WTC11 (cell line): ENCODE data around the gene CLDN9. TPM values are rescaled to one million over a fixed set of nuclear protein-coding genes. Genes with fewer than 3 reads are reported as not detected.

Experiments
- ATAC-seq: fragments of 200-7000 bp; cut with Tn5 transposase; 2 replicates; pipeline ENCODE4 v1.10.0; 2021; ENCODE audit warnings: mild to moderate bottlenecking, moderate library complexity
- CTCF ChIA-PET: fragments of 300-600 bp; sonication (Branson Sonifier 250); formaldehyde crosslinking; loops from one replicate; lab custom pipeline; 2021; ENCODE audit warnings: antibody characterized with exemption; lab: Charles Lee
- POLR2A ChIA-PET: fragments of 350-600 bp; sonication (Branson Sonifier 250); formaldehyde crosslinking; loops from one replicate; lab custom pipeline; 2021; ENCODE audit warnings: antibody characterized with exemption; lab: Charles Lee
- DNase-seq: peaks from one replicate; pipeline ENCODE4 v3.0.0; 2021; ENCODE audit warnings: low spot score
- H3K27ac Mint-ChIP-seq: 2 replicates; pipeline ENCODE4 v1.8.0; 2021; ENCODE audit warnings: mixed read lengths
- H3K27me3 Mint-ChIP-seq: 2 replicates; pipeline ENCODE4 v1.8.0; 2021; ENCODE audit warnings: low read depth, mild to moderate bottlenecking, moderate library complexity, mixed read lengths
- H3K36me3 Mint-ChIP-seq: 2 replicates; pipeline ENCODE4 v1.8.0; 2021; ENCODE audit warnings: mixed read lengths
- H3K4me1 Mint-ChIP-seq: 2 replicates; pipeline ENCODE4 v1.8.0; 2022; ENCODE audit warnings: mixed read lengths
- H3K4me3 Mint-ChIP-seq: 2 replicates; pipeline ENCODE4 v1.8.0; 2021; ENCODE audit warnings: mild to moderate bottlenecking, moderate library complexity, mixed read lengths
- H3K9me3 Mint-ChIP-seq: 2 replicates; pipeline ENCODE4 v1.8.0; 2021; ENCODE audit warnings: mixed read lengths
- CBFB ChIP-seq: sonication (generic); formaldehyde crosslinking; IDR thresholded peaks from 2 replicates; pipeline ENCODE4 v1.8.1; 2022; ENCODE audit warnings: mild to moderate bottlenecking, low read depth, missing genetic modification reagents
- E2F5 ChIP-seq: sonication (generic); formaldehyde crosslinking; IDR thresholded peaks from 2 replicates; pipeline ENCODE4 v1.8.1; 2022; ENCODE audit warnings: mild to moderate bottlenecking, moderate library complexity, missing genetic modification reagents
- KAT7 ChIP-seq: sonication (generic); formaldehyde crosslinking; IDR thresholded peaks from 2 replicates; pipeline ENCODE4 v1.8.1; 2023; ENCODE audit warnings: missing genetic modification reagents, mild to moderate bottlenecking, borderline replicate concordance
- NR2C2 ChIP-seq: sonication (generic); formaldehyde crosslinking; IDR thresholded peaks from 2 replicates; pipeline ENCODE4 v1.8.0; 2022; ENCODE audit warnings: mild to moderate bottlenecking, missing genetic modification reagents
- PRDM15 ChIP-seq: sonication (generic); formaldehyde crosslinking; IDR thresholded peaks from 2 replicates; pipeline ENCODE4 v1.8.0; 2022; ENCODE audit warnings: missing genetic modification reagents
- RELA ChIP-seq: sonication (generic); formaldehyde crosslinking; IDR thresholded peaks from 2 replicates; pipeline ENCODE4 v1.8.1; 2022; ENCODE audit warnings: missing genetic modification reagents, mild to moderate bottlenecking, borderline replicate concordance
- TEAD1 ChIP-seq: sonication (generic); formaldehyde crosslinking; IDR thresholded peaks from 2 replicates; pipeline ENCODE4 v1.8.0; 2022; ENCODE audit warnings: mild to moderate bottlenecking, missing genetic modification reagents
- ZBTB21 ChIP-seq: sonication (generic); formaldehyde crosslinking; IDR thresholded peaks from 2 replicates; pipeline ENCODE4 v1.8.1; 2023; ENCODE audit warnings: mild to moderate bottlenecking, missing genetic modification reagents, borderline replicate concordance
- ZNF423 ChIP-seq: fragments of 250-450 bp; sonication (Bioruptor Pico); IDR thresholded peaks from 2 replicates; pipeline ENCODE4 v2.1.2; 2022; ENCODE audit warnings: mild to moderate bottlenecking, moderate library complexity
- ZNF671 ChIP-seq: fragments of 250-450 bp; sonication (Bioruptor Pico); IDR thresholded peaks from 2 replicates; pipeline ENCODE4 v1.8.0; 2021; ENCODE audit warnings: mild to moderate bottlenecking
- total RNA-seq: library from RNA; stranded (reverse); gene quantifications from 3 replicates; pipeline ENCODE4 v1.2.3, GENCODE V29; 2021
- TF ChIP-seq, protein P1 (sequence below): sonication (generic); formaldehyde crosslinking; IDR thresholded peaks from 2 replicates; pipeline ENCODE4 v1.8.1; 2023; ENCODE audit warnings: mild to moderate bottlenecking, missing genetic modification reagents, borderline replicate concordance
- TF ChIP-seq, protein P2 (sequence below): sonication (generic); formaldehyde crosslinking; IDR thresholded peaks from 2 replicates; pipeline ENCODE4 v1.8.1; 2023; ENCODE audit warnings: mild to moderate bottlenecking, missing genetic modification reagents

CLDN9 gene
- total RNA-seq, 1 experiment from 2014 or later = 0.92 TPM

- TF ChIP-seq KAT7 (CRISPR knock-in tag) = 0 out of 2 replicates have a peak, but pooled peaks have one; percentile 30
- TF ChIP-seq, all 79 proteins: peak for 11
These were observed 48.0 kb upstream of the CLDN9 start (continued) for GRCh38 chr16:2964475-2965336.

GRCh38 chr16:2966043-2966807 is 46.5 kb upstream of the CLDN9 start:
- CTCF ChIA-PET = interaction anchor here (1.0 to 5.4 kb wide), 8 partner anchors 16 to 128 kb away, joined by 3 to 43 read pairs (median 12); partner anchors contain the start of gene PKMYT1
- DNase-seq (peak; percentile 37), ATAC-seq (no peak)

GRCh38 chr16:2966808-2967191 is 45.9 kb upstream of the CLDN9 start:
- no peak for ATAC-seq
- no peaks in the 10 kb centered on the region for H3K9me3 Mint-ChIP-seq
- POLR2A ChIA-PET = interaction anchor here (1.0 to 1.6 kb wide), 4 partner anchors 41 to 61 kb away, joined by 3 to 5 read pairs (median 4); no protein-coding TSS in a partner anchor
- peaks cover 25% of the 10 kb centered on the region for H3K4me1 Mint-ChIP-seq
- CTCF ChIA-PET = interaction anchor here (1.0 to 1.8 kb wide), 7 partner anchors 15 to 248 kb away, joined by 3 to 17 read pairs (median 4); partner anchors contain the start of gene TNFRSF12A
- peaks cover 38% of the 10 kb centered on the region for H3K27me3 Mint-ChIP-seq
- H3K27ac Mint-ChIP-seq = no peak overlapping the region
- peak; percentile 37 for DNase-seq
- H3K36me3 Mint-ChIP-seq = no peaks in the 10 kb centered on the region
- no peak overlapping the region for H3K4me3 Mint-ChIP-seq
- TF ChIP-seq NR2C2 (no peak), PRDM15 (CRISPR knock-in tag) (peak; percentile 84)
- TF ChIP-seq, all 79 proteins: peak for 1

More at GRCh38 chr16:2966043-2966807, 46.5 kb upstream of the CLDN9 start:
- H3K27ac Mint-ChIP-seq = no peak overlapping the region
- no peaks in the 10 kb centered on the region for H3K9me3 Mint-ChIP-seq
- POLR2A ChIA-PET = interaction anchor here (1.1 to 1.6 kb wide), 4 partner anchors 8 to 62 kb away, joined by 3 to 5 read pairs (median 4); no protein-coding TSS in a partner anchor
- H3K4me1 Mint-ChIP-seq = peaks cover 25% of the 10 kb centered on the region
- TF ChIP-seq ZNF423 (CRISPR knock-in tag) = no peak
- TF ChIP-seq E2F5 = no peak
- no peak for TF ChIP-seq CBFB (CRISPR knock-in tag)
- TF ChIP-seq RELA = no peak
- TF ChIP-seq, protein P1, sequence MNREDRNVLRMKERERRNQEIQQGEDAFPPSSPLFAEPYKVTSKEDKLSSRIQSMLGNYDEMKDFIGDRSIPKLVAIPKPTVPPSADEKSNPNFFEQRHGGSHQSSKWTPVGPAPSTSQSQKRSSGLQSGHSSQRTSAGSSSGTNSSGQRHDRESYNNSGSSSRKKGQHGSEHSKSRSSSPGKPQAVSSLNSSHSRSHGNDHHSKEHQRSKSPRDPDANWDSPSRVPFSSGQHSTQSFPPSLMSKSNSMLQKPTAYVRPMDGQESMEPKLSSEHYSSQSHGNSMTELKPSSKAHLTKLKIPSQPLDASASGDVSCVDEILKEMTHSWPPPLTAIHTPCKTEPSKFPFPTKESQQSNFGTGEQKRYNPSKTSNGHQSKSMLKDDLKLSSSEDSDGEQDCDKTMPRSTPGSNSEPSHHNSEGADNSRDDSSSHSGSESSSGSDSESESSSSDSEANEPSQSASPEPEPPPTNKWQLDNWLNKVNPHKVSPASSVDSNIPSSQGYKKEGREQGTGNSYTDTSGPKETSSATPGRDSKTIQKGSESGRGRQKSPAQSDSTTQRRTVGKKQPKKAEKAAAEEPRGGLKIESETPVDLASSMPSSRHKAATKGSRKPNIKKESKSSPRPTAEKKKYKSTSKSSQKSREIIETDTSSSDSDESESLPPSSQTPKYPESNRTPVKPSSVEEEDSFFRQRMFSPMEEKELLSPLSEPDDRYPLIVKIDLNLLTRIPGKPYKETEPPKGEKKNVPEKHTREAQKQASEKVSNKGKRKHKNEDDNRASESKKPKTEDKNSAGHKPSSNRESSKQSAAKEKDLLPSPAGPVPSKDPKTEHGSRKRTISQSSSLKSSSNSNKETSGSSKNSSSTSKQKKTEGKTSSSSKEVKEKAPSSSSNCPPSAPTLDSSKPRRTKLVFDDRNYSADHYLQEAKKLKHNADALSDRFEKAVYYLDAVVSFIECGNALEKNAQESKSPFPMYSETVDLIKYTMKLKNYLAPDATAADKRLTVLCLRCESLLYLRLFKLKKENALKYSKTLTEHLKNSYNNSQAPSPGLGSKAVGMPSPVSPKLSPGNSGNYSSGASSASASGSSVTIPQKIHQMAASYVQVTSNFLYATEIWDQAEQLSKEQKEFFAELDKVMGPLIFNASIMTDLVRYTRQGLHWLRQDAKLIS (CRISPR knock-in tag) = no peak
- TF ChIP-seq, protein P2, sequence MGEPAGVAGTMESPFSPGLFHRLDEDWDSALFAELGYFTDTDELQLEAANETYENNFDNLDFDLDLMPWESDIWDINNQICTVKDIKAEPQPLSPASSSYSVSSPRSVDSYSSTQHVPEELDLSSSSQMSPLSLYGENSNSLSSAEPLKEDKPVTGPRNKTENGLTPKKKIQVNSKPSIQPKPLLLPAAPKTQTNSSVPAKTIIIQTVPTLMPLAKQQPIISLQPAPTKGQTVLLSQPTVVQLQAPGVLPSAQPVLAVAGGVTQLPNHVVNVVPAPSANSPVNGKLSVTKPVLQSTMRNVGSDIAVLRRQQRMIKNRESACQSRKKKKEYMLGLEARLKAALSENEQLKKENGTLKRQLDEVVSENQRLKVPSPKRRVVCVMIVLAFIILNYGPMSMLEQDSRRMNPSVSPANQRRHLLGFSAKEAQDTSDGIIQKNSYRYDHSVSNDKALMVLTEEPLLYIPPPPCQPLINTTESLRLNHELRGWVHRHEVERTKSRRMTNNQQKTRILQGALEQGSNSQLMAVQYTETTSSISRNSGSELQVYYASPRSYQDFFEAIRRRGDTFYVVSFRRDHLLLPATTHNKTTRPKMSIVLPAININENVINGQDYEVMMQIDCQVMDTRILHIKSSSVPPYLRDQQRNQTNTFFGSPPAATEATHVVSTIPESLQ = no peak
- no peak for TF ChIP-seq ZNF671 (CRISPR knock-in tag)
- no peak for TF ChIP-seq ZBTB21 (CRISPR knock-in tag)
- TF ChIP-seq TEAD1 = no peak
- H3K36me3 Mint-ChIP-seq = no peaks in the 10 kb centered on the region
- no peak overlapping the region for H3K4me3 Mint-ChIP-seq
- peaks cover 38% of the 10 kb centered on the region for H3K27me3 Mint-ChIP-seq
